ENCODE data around the gene BCAR3. TPM values are rescaled to one million over a fixed set of nuclear protein-coding genes. Genes with fewer than 3 reads are reported as not detected.

BCAR3 gene
- total RNA-seq, 4 donors from 2014 or later = 29.6 to 46.7 (median 37.0) TPM

GRCh38 chr1:93605026-93605568, 76.5 kb downstream of the BCAR3 start:
- WGBS, 2 donors = 86 to 89% methylated on average over 10 of the region's 10 CpGs
- TF ChIP-seq CTCF (IDR thresholded peaks at IDR 0.05) = no peak
- TF ChIP-seq POLR2A (IDR thresholded peaks at IDR 0.05) = no peak
- no peak for DNase-seq
- H3K27ac ChIP-seq = no peak overlapping the region
- no peak overlapping the region for H3K4me3 ChIP-seq (replicated peaks in 1 of 3)
- H3K36me3 ChIP-seq = no peaks in the 10 kb centered on the region
- H3K9me3 ChIP-seq = no peaks in the 10 kb centered on the region
- H3K4me1 ChIP-seq = peaks cover 16 to 34% of the 10 kb centered on the region in 2 donors
- intact Hi-C loops (cut with DNase I) = no loop called here
- no peaks in the 10 kb centered on the region for H3K27me3 ChIP-seq

GRCh38 chr1:93604411-93604810, 77.2 kb downstream of the BCAR3 start:
- no peak overlapping the region for H3K27ac ChIP-seq
- 69 to 79% methylated on average over 1 of the region's 1 CpG for WGBS, 2 donors

DNA sequence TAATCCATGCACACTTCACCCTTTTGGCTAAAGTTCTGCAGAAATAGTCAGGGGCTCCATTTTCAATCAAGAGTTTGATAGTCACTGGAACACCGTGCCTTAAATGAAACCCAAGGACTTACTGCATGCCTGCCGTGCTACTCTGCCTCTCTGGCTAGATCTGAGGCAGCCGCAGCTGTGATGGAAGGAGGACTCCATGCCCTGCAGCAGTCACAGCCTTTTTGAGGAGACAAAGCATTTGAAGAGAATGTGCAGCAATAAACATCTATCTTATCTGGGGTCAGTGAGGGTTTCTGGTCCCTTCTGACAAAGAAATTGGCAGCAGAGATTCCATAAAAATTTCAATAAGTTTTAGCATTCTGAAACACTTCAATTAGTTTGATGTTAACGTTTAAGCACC, 78.0 kb downstream of the BCAR3 start:
- H3K4me1 ChIP-seq = peaks cover 13 to 20% of the 10 kb centered on the region in 2 donors
- no peak overlapping the region for H3K4me3 ChIP-seq (replicated peaks in 1 of 3)
- TF ChIP-seq CTCF (IDR thresholded peaks at IDR 0.05) (no peak), POLR2A (IDR thresholded peaks at IDR 0.05) (no peak)
- no peaks in the 10 kb centered on the region for H3K9me3 ChIP-seq
- H3K36me3 ChIP-seq = no peaks in the 10 kb centered on the region
- H3K27ac ChIP-seq = no peak overlapping the region
- H3K27me3 ChIP-seq = no peaks in the 10 kb centered on the region
- DNase-seq = no peak
- intact Hi-C loops (cut with DNase I) = no loop called here
- 86 to 89% methylated on average over 4 of the region's 4 CpGs for WGBS, 2 donors

More at GRCh38 chr1:93604411-93604810, 77.2 kb downstream of the BCAR3 start:
- TF ChIP-seq POLR2A (IDR thresholded peaks at IDR 0.05) (no peak), CTCF (IDR thresholded peaks at IDR 0.05) (no peak)
- H3K36me3 ChIP-seq = no peaks in the 10 kb centered on the region
- no peak for DNase-seq
- H3K4me1 ChIP-seq = peaks cover 16 to 28% of the 10 kb centered on the region in 2 donors
- H3K9me3 ChIP-seq = no peaks in the 10 kb centered on the region
- intact Hi-C loops (cut with DNase I) = no loop called here
- no peaks in the 10 kb centered on the region for H3K27me3 ChIP-seq
- no peak overlapping the region for H3K4me3 ChIP-seq (replicated peaks in 1 of 3)

GRCh38 chr1:93603106-93603505, 78.5 kb downstream of the BCAR3 start:
- DNase-seq = no peak

More at GRCh38 chr1:93603106-93603505, 78.5 kb downstream of the BCAR3 start:
- no peaks in the 10 kb centered on the region for H3K36me3 ChIP-seq
- 89 to 93% methylated on average over 3 of the region's 3 CpGs for WGBS, 2 donors
- no peak overlapping the region for H3K27ac ChIP-seq
- H3K4me1 ChIP-seq = peaks cover 8 to 15% of the 10 kb centered on the region in 2 donors
- H3K27me3 ChIP-seq = no peaks in the 10 kb centered on the region
- intact Hi-C loops (cut with DNase I) = no loop called here
- H3K9me3 ChIP-seq = no peaks in the 10 kb centered on the region
- no peak overlapping the region for H3K4me3 ChIP-seq (replicated peaks in 1 of 3)
- no peak for TF ChIP-seq CTCF (IDR thresholded peaks at IDR 0.05)
- no peak for TF ChIP-seq POLR2A (IDR thresholded peaks at IDR 0.05)
